ENCODE data around the gene CIRBP.
A peak's percentile ranks its signal among the peaks of the same experiment; 100 is the strongest.

Gene CIRBP

DNA sequence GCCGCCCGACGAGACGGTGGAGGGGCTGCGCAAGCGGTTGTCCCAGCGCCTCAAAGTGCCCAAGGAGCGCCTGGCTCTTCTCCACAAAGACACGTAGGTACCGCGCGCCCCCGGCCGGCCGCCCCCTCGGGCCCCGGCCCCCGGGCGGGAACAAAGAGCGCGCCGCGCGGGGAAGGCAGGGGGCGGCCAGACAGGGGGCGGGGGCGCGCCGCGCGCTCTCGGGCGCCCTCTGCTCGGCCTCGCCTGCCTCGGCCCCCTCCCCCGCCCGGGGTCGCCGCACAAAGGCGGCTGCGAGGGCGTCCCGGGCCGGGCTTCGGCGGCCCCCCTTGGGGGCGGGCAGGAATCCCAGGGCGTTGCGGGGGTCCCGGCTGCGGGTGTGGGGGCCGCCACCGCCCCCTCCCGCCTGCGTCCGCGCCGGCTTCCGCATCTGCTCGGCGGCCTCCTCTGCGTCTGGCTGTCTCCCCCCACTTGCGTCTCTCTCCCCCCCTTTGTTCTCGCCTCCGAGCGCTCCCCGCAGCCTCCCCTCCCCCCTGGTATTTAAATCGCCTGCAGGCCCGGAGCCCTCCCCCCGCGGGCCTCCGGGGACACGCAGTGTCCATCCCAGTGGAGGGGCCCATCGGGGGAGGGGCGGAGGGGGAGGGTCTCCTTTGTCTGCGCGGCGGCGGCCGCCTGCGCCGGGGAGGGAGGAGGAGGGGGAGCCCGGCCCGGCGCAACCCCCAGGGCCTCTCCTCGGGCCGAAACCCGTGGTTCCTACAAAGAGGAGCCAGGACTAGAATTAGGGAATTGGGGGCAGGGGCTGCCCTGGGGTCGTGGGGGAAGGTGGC lies 18.5 kb upstream of the CIRBP start:
- no peak for TF ChIP-seq JUND (IDR thresholded peaks at IDR 0.05; ENCODE audit: low read depth)
- in situ Hi-C loops (cut with HindIII; ENCODE audit: low pct_unique_long_range_greater_than_20kb, low sequenced_read_pairs): no loop called here
- DNase-seq (ENCODE audit: low read depth in 1 of 2, low spot score in 1 of 2): no peak

DNA sequence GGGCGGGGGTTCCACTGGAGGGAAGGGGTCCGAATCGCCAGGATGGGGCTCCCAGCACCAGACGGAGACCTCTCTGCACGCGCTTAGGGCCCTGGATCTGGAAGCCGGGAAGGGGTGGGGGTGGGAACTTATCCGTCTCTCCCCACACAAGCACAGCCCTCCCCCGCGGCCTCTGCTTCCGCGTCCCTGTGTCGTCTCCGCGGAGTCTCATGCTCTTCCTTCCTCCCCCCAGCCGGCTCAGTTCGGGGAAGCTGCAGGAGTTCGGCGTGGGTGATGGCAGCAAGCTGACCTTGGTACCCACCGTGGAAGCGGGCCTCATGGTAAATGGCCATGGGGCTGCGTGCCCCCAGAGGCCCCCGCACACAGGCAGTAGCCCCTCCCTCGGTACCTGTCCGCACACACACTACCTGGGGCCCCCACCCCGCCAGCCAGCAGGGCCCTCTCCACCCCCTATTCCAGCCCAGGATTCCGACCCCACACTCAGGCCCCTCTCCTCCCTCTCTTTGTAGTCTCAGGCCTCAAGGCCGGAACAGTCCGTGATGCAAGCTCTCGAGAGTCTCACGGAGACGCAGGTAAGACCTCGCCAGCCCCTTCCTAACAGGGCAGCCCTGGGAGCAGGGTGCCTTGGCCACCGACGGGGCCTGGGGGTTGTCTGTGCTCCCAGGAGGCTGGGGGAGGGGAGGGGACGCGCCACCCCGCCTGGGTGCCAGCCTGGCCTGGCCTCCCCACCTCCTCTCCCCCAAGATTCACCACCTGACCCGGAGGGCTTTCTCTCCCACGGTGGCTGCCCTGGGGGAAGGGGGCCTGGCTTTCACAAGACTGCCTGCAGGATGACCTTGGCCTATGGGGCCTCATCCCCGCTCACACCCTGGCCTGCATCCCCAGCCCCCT lies 17.6 kb upstream of the CIRBP start:
- in situ Hi-C loops (cut with HindIII; ENCODE audit: low pct_unique_long_range_greater_than_20kb, low sequenced_read_pairs): no loop called here
- no peak for TF ChIP-seq JUND (IDR thresholded peaks at IDR 0.05; ENCODE audit: low read depth)
- peak in 1 of 2 experiments; percentile 84 for DNase-seq (ENCODE audit: low read depth in 1 of 2, low spot score in 1 of 2)

DNA sequence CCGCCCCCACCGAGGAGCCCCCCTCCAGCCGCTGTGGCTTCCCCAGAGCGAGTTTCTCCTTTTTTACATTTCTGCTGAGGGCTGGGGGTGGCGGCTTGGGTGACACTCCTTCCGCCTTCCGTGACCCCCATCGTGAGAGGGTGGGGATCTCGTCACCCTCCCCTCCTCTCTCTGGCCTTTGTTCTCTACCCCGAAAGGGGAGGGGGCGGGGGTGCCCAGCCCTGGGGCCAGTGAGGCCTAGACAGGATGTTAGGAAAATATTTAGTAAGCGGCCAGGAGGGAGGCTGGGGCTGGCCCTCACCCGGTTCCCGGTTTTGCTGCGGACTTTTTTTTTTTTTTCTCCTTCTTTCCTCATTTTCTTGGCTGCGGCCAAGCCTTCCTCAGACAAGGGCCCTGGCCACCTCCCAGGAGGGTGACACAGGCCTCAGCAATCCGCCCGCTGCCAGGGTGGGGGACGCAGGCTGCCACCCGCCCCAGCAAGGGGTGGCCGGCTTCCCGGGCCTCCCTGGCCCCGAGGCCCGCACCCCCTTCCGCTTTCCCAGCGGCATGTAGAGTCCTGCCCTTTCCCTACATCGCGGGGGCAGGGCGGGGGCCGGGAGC lies 16.8 kb upstream of the CIRBP start:
- no peak for TF ChIP-seq JUND (IDR thresholded peaks at IDR 0.05; ENCODE audit: low read depth)
- in situ Hi-C loops (cut with HindIII; ENCODE audit: low pct_unique_long_range_greater_than_20kb, low sequenced_read_pairs): no loop called here
- peak in 1 of 2 experiments; percentile 68 for DNase-seq (ENCODE audit: low read depth in 1 of 2, low spot score in 1 of 2)

DNA sequence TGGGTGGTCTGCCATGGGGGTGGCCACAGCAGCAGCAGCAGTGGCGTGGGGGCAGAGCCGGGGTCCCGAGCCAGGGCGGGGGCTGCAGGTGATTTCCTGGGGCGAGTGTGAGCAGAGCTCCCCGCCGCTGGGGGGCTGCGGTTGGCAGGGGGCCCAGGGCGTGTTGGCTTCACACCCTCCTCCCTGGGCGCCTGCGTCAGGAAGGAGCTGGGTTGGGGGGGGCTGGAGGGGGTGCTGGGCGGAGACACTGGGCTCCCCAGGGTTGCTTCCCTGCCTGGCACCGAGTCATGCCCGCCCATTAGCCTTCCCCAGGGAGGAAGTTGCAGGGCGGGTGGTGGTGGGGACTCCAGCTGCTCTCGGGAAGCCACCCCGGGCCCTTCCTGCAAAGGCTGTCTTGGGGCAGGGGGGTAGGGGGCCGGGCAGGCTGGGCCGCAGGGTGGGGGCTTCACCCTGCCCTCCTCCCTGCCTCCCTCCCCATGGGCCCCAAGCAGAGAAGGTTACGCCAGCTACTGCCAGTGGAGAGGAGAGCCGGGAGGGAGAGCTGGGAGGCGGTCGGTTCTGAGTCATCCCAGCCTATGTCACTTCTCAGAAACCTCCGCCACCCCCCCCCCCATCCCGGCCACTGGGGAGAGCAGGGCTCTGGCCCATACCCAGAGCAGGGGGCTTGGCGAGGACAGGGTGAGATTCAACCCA lies 16.2 kb upstream of the CIRBP start:
- no peak for TF ChIP-seq JUND (IDR thresholded peaks at IDR 0.05; ENCODE audit: low read depth)
- in situ Hi-C loops (cut with HindIII; ENCODE audit: low pct_unique_long_range_greater_than_20kb, low sequenced_read_pairs): no loop called here
- peak; percentile 60 to 85 for DNase-seq (ENCODE audit: low read depth in 1 of 2, low spot score in 1 of 2)

DNA sequence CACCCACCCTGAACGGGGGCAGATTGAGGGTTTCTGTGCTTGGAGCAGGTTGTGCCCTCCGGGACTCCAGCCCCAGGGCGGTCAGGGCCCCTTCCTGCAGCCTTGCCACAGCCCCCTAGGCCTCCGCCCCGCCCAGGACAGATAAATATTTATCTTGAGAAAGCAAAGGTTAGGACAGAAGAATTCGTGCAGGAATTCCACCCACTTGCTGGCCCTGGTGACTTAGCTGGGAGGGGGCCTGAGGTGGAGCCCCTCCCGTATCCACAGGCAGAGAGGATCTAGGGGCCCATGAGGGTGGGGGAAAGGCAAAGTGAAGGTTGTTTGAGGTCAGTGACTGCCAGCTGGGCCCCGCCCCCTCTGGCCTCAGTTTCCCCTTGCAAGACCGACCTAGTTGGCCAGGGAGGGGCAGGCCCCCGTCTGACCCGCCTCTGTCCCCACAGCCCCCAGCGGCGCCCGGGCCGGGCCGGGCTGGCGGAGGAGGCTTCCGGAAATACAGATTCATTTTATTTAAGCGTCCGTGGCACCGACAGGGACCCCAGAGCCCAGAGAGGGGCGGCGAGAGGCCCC lies 15.5 kb upstream of the CIRBP start:
- no peak for TF ChIP-seq JUND (IDR thresholded peaks at IDR 0.05; ENCODE audit: low read depth)
- no peak for DNase-seq (ENCODE audit: low read depth in 1 of 2, low spot score in 1 of 2)
- in situ Hi-C loops (cut with HindIII; ENCODE audit: low pct_unique_long_range_greater_than_20kb, low sequenced_read_pairs): no loop called here

DNA sequence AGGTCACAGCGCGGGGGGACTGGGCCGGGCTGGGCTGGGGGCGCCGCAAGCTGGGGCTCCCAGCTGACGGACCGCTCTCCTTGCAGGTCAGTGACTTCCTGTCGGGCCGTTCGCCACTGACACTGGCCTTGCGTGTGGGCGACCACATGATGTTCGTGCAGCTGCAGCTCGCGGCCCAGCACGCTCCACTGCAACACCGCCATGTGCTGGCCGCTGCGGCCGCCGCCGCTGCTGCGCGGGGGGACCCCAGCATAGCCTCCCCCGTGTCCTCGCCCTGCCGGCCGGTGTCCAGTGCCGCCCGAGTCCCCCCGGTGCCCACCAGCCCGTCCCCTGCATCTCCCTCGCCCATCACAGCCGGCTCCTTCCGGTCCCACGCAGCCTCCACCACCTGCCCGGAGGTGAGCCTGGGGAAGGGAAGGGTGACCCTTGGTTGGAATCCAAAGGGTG lies 15.0 kb upstream of the CIRBP start:
- TF ChIP-seq JUND (IDR thresholded peaks at IDR 0.05; ENCODE audit: low read depth): no peak
- no peak for DNase-seq (ENCODE audit: low read depth in 1 of 2, low spot score in 1 of 2)
- in situ Hi-C loops (cut with HindIII; ENCODE audit: low pct_unique_long_range_greater_than_20kb, low sequenced_read_pairs): no loop called here

DNA sequence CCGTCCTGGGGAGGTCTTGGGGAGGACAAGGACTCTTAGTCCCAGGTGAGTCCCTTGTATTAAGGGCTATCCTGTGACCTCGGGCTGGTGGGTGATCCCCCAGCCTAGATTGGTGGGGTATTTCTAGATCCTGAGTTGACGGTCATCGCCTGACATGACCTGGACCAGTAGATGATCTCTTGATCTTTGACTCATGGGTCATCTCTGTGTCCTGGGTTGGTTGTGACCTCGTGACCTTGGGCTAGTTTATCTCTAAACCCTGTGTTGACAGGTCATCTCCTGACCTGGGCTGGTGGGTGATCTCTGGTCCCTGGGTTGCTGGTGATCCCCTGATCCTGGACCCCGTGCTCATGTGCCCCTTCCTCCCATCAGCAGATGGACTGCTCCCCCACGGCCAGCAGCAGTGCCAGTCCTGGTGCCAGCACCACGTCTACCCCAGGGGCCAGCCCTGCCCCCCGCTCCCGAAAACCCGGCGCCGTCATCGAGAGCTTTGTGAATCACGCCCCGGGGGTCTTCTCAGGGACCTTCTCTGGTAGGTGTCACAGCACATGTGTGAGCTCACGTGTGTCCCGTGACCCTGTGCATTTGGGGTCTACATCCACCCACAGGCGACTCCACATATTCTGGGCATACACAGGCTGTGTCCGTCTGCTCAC lies 14.5 kb upstream of the CIRBP start:
- DNase-seq (ENCODE audit: low read depth in 1 of 2, low spot score in 1 of 2): no peak
- TF ChIP-seq JUND (IDR thresholded peaks at IDR 0.05; ENCODE audit: low read depth): no peak
- in situ Hi-C loops (cut with HindIII; ENCODE audit: low pct_unique_long_range_greater_than_20kb, low sequenced_read_pairs): no loop called here

DNA sequence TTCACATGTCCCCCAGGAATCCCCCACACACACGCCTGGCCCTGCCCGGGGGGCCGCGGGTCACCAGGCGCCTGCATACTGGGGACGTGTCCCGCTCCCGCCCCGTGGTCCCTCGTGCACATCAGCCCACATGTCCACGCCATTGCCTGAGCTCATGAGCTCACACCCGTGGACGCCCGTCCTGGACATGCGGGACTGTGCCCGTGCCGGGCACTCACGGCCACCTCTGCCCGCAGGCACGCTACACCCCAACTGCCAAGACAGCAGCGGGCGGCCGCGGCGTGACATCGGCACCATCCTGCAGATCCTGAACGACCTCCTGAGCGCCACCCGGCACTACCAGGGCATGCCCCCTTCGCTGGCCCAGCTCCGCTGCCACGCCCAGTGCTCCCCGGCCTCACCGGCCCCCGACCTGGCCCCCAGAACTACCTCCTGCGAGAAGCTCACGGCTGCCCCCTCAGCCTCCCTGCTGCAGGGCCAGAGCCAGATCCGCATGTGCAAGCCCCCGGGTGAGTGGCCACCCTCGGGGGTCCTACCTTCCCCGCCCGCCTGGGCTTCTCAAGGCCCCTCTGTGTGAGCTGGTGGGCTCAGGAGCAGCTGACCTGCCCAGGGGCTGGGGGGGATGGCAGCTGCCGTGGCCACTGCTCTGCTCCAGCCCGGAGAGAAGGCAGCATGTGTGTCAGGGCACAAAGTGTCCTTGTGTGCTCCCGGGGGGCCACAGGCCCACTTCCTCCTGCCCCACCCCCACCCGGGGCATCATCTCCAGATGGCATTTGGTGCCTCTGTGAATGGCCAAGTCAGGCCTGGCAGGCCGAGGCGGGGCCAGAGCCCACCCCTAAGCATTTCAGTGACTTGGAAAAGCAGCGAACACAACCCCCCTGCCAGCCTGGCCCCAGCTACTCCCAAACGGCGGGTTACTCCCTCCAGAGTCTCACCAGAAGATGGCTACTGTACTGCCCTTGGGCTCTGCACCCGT lies 13.7 kb upstream of the CIRBP start:
- DNase-seq (ENCODE audit: low read depth in 1 of 2, low spot score in 1 of 2): no peak
- no peak for TF ChIP-seq JUND (IDR thresholded peaks at IDR 0.05; ENCODE audit: low read depth)
- in situ Hi-C loops (cut with HindIII; ENCODE audit: low pct_unique_long_range_greater_than_20kb, low sequenced_read_pairs): no loop called here

DNA sequence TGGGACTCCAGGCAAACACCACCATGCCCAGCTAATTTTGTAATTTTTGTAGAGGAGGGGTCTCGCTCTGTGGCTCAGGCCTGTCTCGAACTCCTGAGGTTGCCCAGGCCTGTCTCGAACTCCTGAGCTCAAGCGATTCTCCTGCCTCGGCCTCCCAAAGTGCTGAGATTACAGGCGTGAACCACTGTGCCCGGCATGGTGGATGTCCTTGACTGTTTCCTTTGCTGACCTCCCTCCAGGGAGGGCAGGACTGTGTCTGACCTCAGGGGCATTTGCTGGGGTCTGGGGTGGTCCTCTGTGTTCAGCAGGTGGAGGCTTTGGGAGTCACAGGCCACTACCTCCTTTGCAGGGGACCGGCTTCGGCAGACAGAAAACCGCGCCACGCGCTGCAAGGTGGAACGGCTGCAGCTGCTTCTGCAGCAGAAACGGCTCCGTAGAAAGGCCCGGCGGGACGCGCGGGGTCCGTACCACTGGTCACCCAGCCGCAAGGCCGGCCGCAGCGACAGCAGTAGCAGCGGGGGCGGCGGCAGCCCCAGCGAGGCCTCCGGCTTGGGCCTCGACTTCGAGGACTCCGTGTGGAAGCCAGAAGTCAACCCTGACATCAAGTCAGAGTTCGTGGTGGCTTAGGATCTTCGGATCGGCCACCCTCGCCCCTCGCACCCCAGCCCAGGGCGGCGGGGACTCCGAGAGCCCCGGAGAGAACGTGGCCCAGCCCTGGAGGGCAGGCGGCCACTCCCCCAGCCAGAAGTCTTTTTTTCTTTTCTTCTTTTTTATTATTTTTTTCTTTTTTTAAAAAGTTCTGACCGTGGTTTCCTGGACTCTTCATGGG lies 12.3 kb upstream of the CIRBP start:
- DNase-seq (ENCODE audit: low read depth in 1 of 2, low spot score in 1 of 2): no peak
- in situ Hi-C loops (cut with HindIII; ENCODE audit: low pct_unique_long_range_greater_than_20kb, low sequenced_read_pairs): no loop called here
- no peak for TF ChIP-seq JUND (IDR thresholded peaks at IDR 0.05; ENCODE audit: low read depth)
